ENCODE data around the gene AFAP1.

- TF ChIP-seq CTCF (IDR thresholded peaks at IDR 0.05) = no peak
- no peak for TF ChIP-seq ZBTB43 (CRISPR knock-in tag; IDR thresholded peaks at IDR 0.05)
- no peak for TF ChIP-seq E2F1 (CRISPR knock-in tag; IDR thresholded peaks at IDR 0.05)
- TF ChIP-seq ZNF317 (CRISPR knock-in tag; IDR thresholded peaks at IDR 0.05; ENCODE audit: borderline replicate concordance, low read depth) = no peak
- no peak for TF ChIP-seq ATF2 (CRISPR knock-in tag; IDR thresholded peaks at IDR 0.05; ENCODE audit: borderline replicate concordance, low read depth)
- TF ChIP-seq RELA (CRISPR knock-in tag; IDR thresholded peaks at IDR 0.05; ENCODE audit: borderline replicate concordance) = no peak
- TF ChIP-seq ZBTB21 (CRISPR knock-in tag; IDR thresholded peaks at IDR 0.05; ENCODE audit: borderline replicate concordance) = no peak
- no peak for TF ChIP-seq MLX (CRISPR knock-in tag; IDR thresholded peaks at IDR 0.05)
- no peak for TF ChIP-seq E2F4 (CRISPR knock-in tag; IDR thresholded peaks at IDR 0.05; ENCODE audit: borderline replicate concordance, low read depth)
Measured at GRCh38 chr4:7907142-7907541, 32.5 kb downstream of the AFAP1 start.
